Stimulated activated CD8-positive, alpha-beta memory T cell treated with anti-CD3 and anti-CD28 coated beads, Interleukin-12 subunit alpha, Interleukin-12 subunit beta, amount 100 ng/mL, for 4 hours (primary cell): ENCODE measurements around the gene LAMC1.

Experiments used
- DNase-seq: peaks from one replicate; pipeline ENCODE4 v3.0.0-alpha.2; 2020; ENCODE audit warnings: low read depth

The LAMC1 gene

GRCh38 chr1:183021405-183022201 is 1.6 kb upstream of the LAMC1 start:
- DNase-seq, result no peak

- DNase-seq, result no peak
These were observed 746 bp upstream of the LAMC1 start for GRCh38 chr1:183022202-183023145.

- peak; percentile 5 for DNase-seq
These were observed 539 bp downstream of the LAMC1 start for GRCh38 chr1:183023601-183024316.

- DNase-seq, result no peak
These were observed 1.2 kb downstream of the LAMC1 start for GRCh38 chr1:183024317-183025009.

GRCh38 chr1:183025010-183025337 is 1.8 kb downstream of the LAMC1 start:
- DNase-seq, result no peak

DNA sequence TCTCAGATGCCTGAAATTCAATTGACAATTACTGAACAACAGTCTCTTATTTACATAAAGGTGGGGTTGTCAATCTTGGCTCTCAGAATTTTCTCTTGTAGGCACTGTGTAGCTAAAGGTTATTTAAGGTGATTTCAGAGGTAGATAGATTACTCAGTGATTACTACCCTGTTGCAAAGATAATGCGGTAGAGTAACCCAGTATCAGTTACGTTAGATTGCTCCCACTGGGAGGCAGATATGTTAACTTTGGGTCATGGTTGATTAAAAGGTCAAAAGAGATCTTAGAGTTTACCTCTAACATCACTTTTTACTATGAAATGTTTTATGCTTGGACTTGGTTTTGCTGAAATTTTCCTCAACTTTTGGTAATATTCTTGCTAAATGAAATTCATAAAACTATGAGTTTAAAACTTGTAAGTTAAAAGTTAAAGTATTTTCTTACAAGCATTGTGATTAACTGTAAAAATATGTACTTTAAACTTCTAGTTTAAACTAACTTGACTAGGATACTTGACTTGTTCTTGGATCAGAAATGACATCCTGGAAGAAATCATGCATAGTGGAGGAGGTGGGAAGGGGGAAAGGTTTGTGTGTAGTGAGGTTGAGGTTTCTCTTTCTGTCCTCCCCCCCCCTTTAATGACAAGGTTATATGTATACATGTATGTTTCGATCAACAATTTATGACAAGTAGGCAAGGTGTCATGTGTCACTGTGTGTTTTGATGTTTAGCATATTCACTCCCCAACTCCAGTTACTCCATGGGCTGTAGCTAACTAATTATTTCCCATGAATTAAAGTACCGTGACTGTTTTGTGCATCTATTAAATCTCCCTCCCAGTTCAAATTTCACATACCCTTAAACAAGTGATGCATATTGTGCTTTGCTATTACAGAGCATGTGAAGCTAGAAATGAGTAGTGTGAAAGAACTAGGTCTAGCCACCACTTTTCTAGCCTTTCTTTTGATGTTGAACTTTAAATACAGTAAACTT is 2.9 kb downstream of the LAMC1 start:
- DNase-seq, result no peak

GRCh38 chr1:183027031-183027430 is 3.8 kb downstream of the LAMC1 start:
- DNase-seq, result no peak

- DNase-seq, result no peak
These were observed 4.6 kb downstream of the LAMC1 start for GRCh38 chr1:183027791-183028190.

- no peak for DNase-seq
These were observed 6.4 kb downstream of the LAMC1 start for GRCh38 chr1:183029591-183030000.

DNA sequence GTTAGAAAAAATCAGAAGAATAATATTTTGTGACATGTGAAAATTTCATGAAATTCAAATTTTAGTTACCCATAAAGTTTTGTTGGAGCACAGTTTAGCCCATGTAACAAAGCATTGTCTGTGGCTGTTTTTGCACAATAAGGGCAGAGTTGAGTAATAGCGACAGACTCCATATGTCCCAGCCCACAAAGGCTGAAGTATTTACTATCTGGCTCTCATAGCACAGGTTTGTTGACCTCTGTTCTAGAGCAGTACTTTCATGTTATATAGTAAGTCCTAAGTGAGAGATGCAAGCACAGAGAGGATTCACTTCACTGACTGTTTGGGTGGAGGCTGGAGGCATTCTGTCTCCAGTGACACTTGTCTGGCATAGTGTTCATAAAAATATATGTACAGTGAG is 6.8 kb downstream of the LAMC1 start:
- no peak for DNase-seq

DNA sequence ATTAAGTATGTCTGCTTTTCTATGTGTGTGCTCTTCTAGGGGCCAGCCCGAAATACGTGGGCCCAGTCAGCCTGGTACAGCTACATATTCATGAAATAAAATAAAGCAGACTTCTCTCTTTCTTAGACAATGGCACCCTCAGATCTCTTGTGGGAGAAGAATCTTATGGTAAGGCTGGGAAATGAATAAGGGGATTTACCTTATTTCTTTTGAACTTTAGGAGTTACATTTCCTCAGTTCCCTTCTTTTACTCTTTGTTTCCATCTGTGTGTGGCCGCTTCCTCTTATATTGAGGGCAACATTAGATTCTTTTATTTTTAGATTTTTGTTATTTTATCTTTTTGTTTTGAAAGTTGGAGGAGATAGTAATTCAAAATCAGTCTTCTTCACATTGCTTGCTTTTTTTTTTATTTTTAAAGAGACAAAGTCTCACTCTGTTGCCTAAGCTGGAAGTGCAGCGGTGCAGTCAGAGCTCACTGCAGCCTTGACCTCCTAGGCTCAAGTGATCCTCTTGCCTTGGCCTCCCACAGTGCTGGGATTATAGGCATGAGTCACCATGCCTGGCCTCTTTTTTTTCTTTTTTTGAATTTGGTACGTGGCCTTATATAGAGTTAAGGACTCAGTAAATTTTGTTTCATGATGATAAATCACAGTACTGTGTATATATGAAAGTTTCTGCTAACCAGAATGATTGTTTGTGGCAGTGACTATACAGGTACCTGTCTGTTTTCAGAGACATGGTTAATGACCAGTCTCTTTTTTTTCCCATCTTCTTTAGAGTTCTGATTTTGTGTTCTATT is 9.1 kb downstream of the LAMC1 start:
- DNase-seq, result no peak

GRCh38 chr1:183033205-183033604 is 10.0 kb downstream of the LAMC1 start:
- DNase-seq, result no peak

GRCh38 chr1:183034682-183035081 is 11.5 kb downstream of the LAMC1 start:
- DNase-seq, result no peak

DNA sequence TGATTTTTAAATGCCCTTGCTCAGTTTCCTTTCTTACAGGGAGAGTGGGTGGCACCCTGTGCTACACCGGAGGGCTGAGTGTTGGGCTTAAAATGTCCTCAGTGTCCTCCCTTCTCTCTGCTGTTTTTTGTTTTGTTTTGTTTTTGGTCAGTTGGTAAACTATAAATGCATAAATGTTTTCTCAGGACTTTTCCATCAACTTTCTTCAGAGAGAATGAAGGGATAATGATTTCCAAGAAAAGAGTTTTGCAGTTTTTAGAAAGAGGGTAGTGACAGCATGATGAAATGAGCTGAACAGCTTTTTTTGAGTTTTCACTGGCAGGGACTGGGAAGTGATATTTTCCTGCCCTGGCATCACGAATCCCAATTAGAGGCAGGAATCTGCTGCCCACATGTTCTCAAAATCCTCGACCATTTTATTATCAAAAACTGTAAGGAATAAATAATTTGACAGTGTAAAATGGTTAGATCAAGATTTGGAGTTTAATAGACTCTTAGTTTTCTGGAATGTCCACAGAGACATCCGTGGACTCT is 15.2 kb downstream of the LAMC1 start:
- DNase-seq, result no peak

- DNase-seq, result no peak
These were observed 15.7 kb downstream of the LAMC1 start for GRCh38 chr1:183038913-183039312.

DNA sequence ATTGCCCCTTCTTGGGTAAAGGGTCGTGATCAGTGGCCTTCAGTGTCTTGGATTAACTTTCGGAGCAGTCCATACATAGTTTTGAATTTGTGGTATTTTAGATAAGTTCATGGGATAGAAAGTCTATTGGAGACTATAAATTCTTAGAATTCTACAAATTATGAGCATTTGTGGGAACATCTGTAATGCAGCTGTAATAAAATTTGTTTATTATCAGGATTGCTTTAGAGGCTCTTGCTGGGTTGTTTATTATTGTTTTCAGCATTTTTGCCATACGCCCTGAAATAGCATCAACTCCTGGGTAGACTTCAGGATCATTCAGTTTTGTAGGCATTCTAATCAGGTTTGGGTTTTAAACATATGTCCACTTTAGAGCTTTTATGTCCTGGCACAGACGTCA is 16.1 kb downstream of the LAMC1 start:
- no peak for DNase-seq

DNA sequence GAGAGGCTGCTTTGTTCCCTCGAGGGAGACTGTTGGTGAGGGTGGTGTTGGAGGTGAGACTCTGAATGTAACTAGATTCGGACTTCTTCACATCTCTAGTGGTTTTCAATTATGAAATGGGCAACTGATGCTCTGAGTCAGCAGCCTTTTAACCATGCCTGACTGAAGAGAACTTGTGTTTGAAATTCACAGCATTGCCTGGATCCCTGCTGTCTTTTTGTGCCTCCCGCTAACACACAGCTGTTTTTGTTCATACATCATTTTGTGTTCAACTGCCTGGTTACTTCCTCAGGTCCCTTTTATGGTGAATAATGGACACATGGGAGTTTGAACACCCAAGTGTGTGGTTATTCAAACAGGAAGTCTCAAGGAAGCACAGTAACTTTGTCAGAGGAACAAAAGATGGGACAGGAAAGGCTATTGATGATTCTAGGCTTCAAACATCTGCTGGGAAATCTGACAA is 16.8 kb downstream of the LAMC1 start:
- no peak for DNase-seq

DNA sequence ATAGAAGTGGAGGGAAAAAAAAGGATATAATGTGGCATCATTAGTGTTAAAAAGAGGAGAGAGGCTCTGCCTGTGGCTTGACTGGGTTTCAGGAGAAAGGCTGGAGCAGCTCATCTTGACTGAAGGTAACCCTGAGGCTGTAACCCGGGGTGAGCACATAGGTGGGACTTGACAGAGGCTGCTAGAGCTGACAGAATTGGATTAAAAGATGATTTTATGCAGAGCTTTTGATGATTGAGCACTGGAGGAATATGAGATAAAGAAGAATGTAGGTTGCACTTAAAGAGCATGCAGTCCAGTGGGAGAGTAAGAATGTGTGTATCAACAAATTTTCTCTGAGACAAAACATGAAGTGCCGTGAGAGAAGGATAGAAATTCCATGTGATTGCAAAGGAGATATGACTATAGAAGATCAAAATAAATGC is 17.3 kb downstream of the LAMC1 start:
- DNase-seq, result no peak

- DNase-seq, result no peak
These were observed 20.0 kb downstream of the LAMC1 start for GRCh38 chr1:183043254-183043653.
